ENCODE results near the gene PRKAR2A.
"Not testable (repeated sequence)": the region's sequence is repeated elsewhere in the genome, so short reads cannot be mapped to it uniquely, and the experiment has no call there.

Gene PRKAR2A

GRCh38 chr3:48798998-48799397 is 48.7 kb downstream of the PRKAR2A start:
- Histone ChIP-seq H3K27ac (ENCODE audit: low read length) (no peak overlapping the region), H3K9me3 (ENCODE audit: control insufficient read depth, low read depth, low read length) (no peaks in the 10 kb centered on the region), H3K9ac (ENCODE audit: low read length) (no peak overlapping the region), H3K27me3 (ENCODE audit: control insufficient read depth, insufficient read depth, low read length) (no peaks in the 10 kb centered on the region), H3K4me3 (ENCODE audit: low read length) (no peak overlapping the region), H3K36me3 (ENCODE audit: control insufficient read depth, low read depth, low read length) (no peaks in the 10 kb centered on the region), H3K4me1 (ENCODE audit: control insufficient read depth, low read depth, low read length) (no peaks in the 10 kb centered on the region)

GRCh38 chr3:48797626-48798025 is 50.0 kb downstream of the PRKAR2A start:
- no peak overlapping the region for H3K9ac ChIP-seq (ENCODE audit: low read length)
- no peak overlapping the region for H3K27ac ChIP-seq (ENCODE audit: low read length)
- H3K4me3 ChIP-seq (ENCODE audit: low read length), result no peak overlapping the region
- H3K9me3 ChIP-seq (ENCODE audit: control insufficient read depth, low read depth, low read length), result no peaks in the 10 kb centered on the region
- no peaks in the 10 kb centered on the region for H3K4me1 ChIP-seq (ENCODE audit: control insufficient read depth, low read depth, low read length)
- H3K36me3 ChIP-seq (ENCODE audit: control insufficient read depth, low read depth, low read length), result no peaks in the 10 kb centered on the region
- no peaks in the 10 kb centered on the region for H3K27me3 ChIP-seq (ENCODE audit: control insufficient read depth, insufficient read depth, low read length)

- Histone ChIP-seq H3K36me3 (ENCODE audit: control insufficient read depth, low read depth, low read length) (no peaks in the 10 kb centered on the region), H3K27ac (ENCODE audit: low read length) (no peak overlapping the region), H3K4me1 (ENCODE audit: control insufficient read depth, low read depth, low read length) (no peaks in the 10 kb centered on the region), H3K4me3 (ENCODE audit: low read length) (no peak overlapping the region), H3K9me3 (ENCODE audit: control insufficient read depth, low read depth, low read length) (no peaks in the 10 kb centered on the region), H3K9ac (ENCODE audit: low read length) (no peak overlapping the region), H3K27me3 (ENCODE audit: control insufficient read depth, insufficient read depth, low read length) (no peaks in the 10 kb centered on the region)
Observed at GRCh38 chr3:48795997-48796732, 51.5 kb downstream of the PRKAR2A start.

- H3K9me3 ChIP-seq (ENCODE audit: control insufficient read depth, low read depth, low read length); H3K4me3 ChIP-seq (ENCODE audit: low read length); H3K36me3 ChIP-seq (ENCODE audit: control insufficient read depth, low read depth, low read length); H3K27me3 ChIP-seq (ENCODE audit: control insufficient read depth, insufficient read depth, low read length); H3K9ac ChIP-seq (ENCODE audit: low read length); H3K27ac ChIP-seq (ENCODE audit: low read length); H3K4me1 ChIP-seq (ENCODE audit: control insufficient read depth, low read depth, low read length): not testable (repeated sequence)
Observed at GRCh38 chr3:48793484-48793883, 54.2 kb downstream of the PRKAR2A start.

GRCh38 chr3:48789665-48790064 is 58.0 kb downstream of the PRKAR2A start:
- Histone ChIP-seq H3K9me3 (ENCODE audit: control insufficient read depth, low read depth, low read length) (no peaks in the 10 kb centered on the region), H3K27ac (ENCODE audit: low read length) (no peak overlapping the region), H3K4me1 (ENCODE audit: control insufficient read depth, low read depth, low read length) (no peaks in the 10 kb centered on the region), H3K27me3 (ENCODE audit: control insufficient read depth, insufficient read depth, low read length) (no peaks in the 10 kb centered on the region), H3K4me3 (ENCODE audit: low read length) (no peak overlapping the region), H3K9ac (ENCODE audit: low read length) (no peak overlapping the region), H3K36me3 (ENCODE audit: control insufficient read depth, low read depth, low read length) (no peaks in the 10 kb centered on the region)

- H3K27ac ChIP-seq (ENCODE audit: low read length), result no peak overlapping the region
- H3K27me3 ChIP-seq (ENCODE audit: control insufficient read depth, insufficient read depth, low read length), result no peaks in the 10 kb centered on the region
- no peaks in the 10 kb centered on the region for H3K4me1 ChIP-seq (ENCODE audit: control insufficient read depth, low read depth, low read length)
- no peak overlapping the region for H3K9ac ChIP-seq (ENCODE audit: low read length)
- no peaks in the 10 kb centered on the region for H3K9me3 ChIP-seq (ENCODE audit: control insufficient read depth, low read depth, low read length)
- no peaks in the 10 kb centered on the region for H3K36me3 ChIP-seq (ENCODE audit: control insufficient read depth, low read depth, low read length)
- no peak overlapping the region for H3K4me3 ChIP-seq (ENCODE audit: low read length)
Observed at GRCh38 chr3:48788544-48789162, 59.0 kb downstream of the PRKAR2A start.

- H3K27ac ChIP-seq (ENCODE audit: low read length), result no peak overlapping the region
Observed at GRCh38 chr3:48784426-48785120, 63.1 kb downstream of the PRKAR2A start.

GRCh38 chr3:48783304-48783703 is 64.4 kb downstream of the PRKAR2A start:
- H3K9me3 ChIP-seq (ENCODE audit: control insufficient read depth, low read depth, low read length), result no peaks in the 10 kb centered on the region
- no peaks in the 10 kb centered on the region for H3K4me1 ChIP-seq (ENCODE audit: control insufficient read depth, low read depth, low read length)
- no peak overlapping the region for H3K4me3 ChIP-seq (ENCODE audit: low read length)
- H3K27ac ChIP-seq (ENCODE audit: low read length), result no peak overlapping the region
- no peaks in the 10 kb centered on the region for H3K27me3 ChIP-seq (ENCODE audit: control insufficient read depth, insufficient read depth, low read length)
- no peaks in the 10 kb centered on the region for H3K36me3 ChIP-seq (ENCODE audit: control insufficient read depth, low read depth, low read length)
- H3K9ac ChIP-seq (ENCODE audit: low read length), result no peak overlapping the region

More at GRCh38 chr3:48784426-48785120, 63.1 kb downstream of the PRKAR2A start:
- no peaks in the 10 kb centered on the region for H3K4me1 ChIP-seq (ENCODE audit: control insufficient read depth, low read depth, low read length)
- no peak overlapping the region for H3K4me3 ChIP-seq (ENCODE audit: low read length)
- no peaks in the 10 kb centered on the region for H3K9me3 ChIP-seq (ENCODE audit: control insufficient read depth, low read depth, low read length)
- no peaks in the 10 kb centered on the region for H3K27me3 ChIP-seq (ENCODE audit: control insufficient read depth, insufficient read depth, low read length)
- H3K9ac ChIP-seq (ENCODE audit: low read length), result no peak overlapping the region
- H3K36me3 ChIP-seq (ENCODE audit: control insufficient read depth, low read depth, low read length), result no peaks in the 10 kb centered on the region

- no peaks in the 10 kb centered on the region for H3K4me1 ChIP-seq (ENCODE audit: control insufficient read depth, low read depth, low read length)
- no peaks in the 10 kb centered on the region for H3K27me3 ChIP-seq (ENCODE audit: control insufficient read depth, insufficient read depth, low read length)
- H3K9ac ChIP-seq (ENCODE audit: low read length), result no peak overlapping the region
- no peaks in the 10 kb centered on the region for H3K9me3 ChIP-seq (ENCODE audit: control insufficient read depth, low read depth, low read length)
- no peaks in the 10 kb centered on the region for H3K36me3 ChIP-seq (ENCODE audit: control insufficient read depth, low read depth, low read length)
- H3K4me3 ChIP-seq (ENCODE audit: low read length), result no peak overlapping the region
- H3K27ac ChIP-seq (ENCODE audit: low read length), result no peak overlapping the region
Observed at GRCh38 chr3:48782046-48782445, 65.6 kb downstream of the PRKAR2A start.

GRCh38 chr3:48778565-48778964 is 69.1 kb downstream of the PRKAR2A start:
- not testable (repeated sequence) for H3K4me3 ChIP-seq (ENCODE audit: low read length); H3K27me3 ChIP-seq (ENCODE audit: control insufficient read depth, insufficient read depth, low read length); H3K27ac ChIP-seq (ENCODE audit: low read length); H3K4me1 ChIP-seq (ENCODE audit: control insufficient read depth, low read depth, low read length); H3K9ac ChIP-seq (ENCODE audit: low read length); H3K9me3 ChIP-seq (ENCODE audit: control insufficient read depth, low read depth, low read length); H3K36me3 ChIP-seq (ENCODE audit: control insufficient read depth, low read depth, low read length)

GRCh38 chr3:48776854-48777253 is 70.8 kb downstream of the PRKAR2A start:
- H3K4me3 ChIP-seq (ENCODE audit: low read length), result no peak overlapping the region
- no peaks in the 10 kb centered on the region for H3K9me3 ChIP-seq (ENCODE audit: control insufficient read depth, low read depth, low read length)
- H3K36me3 ChIP-seq (ENCODE audit: control insufficient read depth, low read depth, low read length), result no peaks in the 10 kb centered on the region
- H3K27me3 ChIP-seq (ENCODE audit: control insufficient read depth, insufficient read depth, low read length), result no peaks in the 10 kb centered on the region
- no peaks in the 10 kb centered on the region for H3K4me1 ChIP-seq (ENCODE audit: control insufficient read depth, low read depth, low read length)
- H3K27ac ChIP-seq (ENCODE audit: low read length), result no peak overlapping the region
- no peak overlapping the region for H3K9ac ChIP-seq (ENCODE audit: low read length)

GRCh38 chr3:48770192-48770502 is 77.5 kb downstream of the PRKAR2A start:
- H3K9ac ChIP-seq (ENCODE audit: low read length), result no peak overlapping the region
- H3K4me3 ChIP-seq (ENCODE audit: low read length), result no peak overlapping the region
- H3K4me1 ChIP-seq (ENCODE audit: control insufficient read depth, low read depth, low read length), result peaks cover 5% of the 10 kb centered on the region
- H3K27me3 ChIP-seq (ENCODE audit: control insufficient read depth, insufficient read depth, low read length), result no peaks in the 10 kb centered on the region
- H3K9me3 ChIP-seq (ENCODE audit: control insufficient read depth, low read depth, low read length), result no peaks in the 10 kb centered on the region
- no peak overlapping the region for H3K27ac ChIP-seq (ENCODE audit: low read length)
- H3K36me3 ChIP-seq (ENCODE audit: control insufficient read depth, low read depth, low read length), result peaks cover 4% of the 10 kb centered on the region

Measured in iPS-18a (cell line).